Spleen (tissue), 7 donors: ENCODE data around the gene N4BP2L2.

Experiments used
- POLR2A ChIP-seq, 3 donors: fragments of 450-650 bp; IDR thresholded peaks; one replicate each; pipeline ENCODE4 v1.5.1; 2017; ENCODE audit warnings: antibody characterized with exemption in 3 of 3, mild to moderate bottlenecking in 1 of 3
- TF ChIP-seq, protein P1 (sequence below), 11 experiments: fragments of 200-600 bp in 7 of 11; fragments of 450-650 bp in 4 of 11; sonication (generic) in 4 of 11; IDR thresholded peaks in 8 of 11; conservative IDR thresholded peaks in 3 of 11; 1 replicate in 7 of 11; 2 replicates in 4 of 11; pipeline versions ENCODE4 v1.4.0 to v1.8.0; 2016 to 2021; ENCODE audit warnings: antibody characterized with exemption in 11 of 11, inconsistent platforms in 4 of 11, mild to moderate bottlenecking in 1 of 11
- donor health status: DM: no; HTN: no; CAD: no; lungs with moderate emphysema.
- donor health status: DM: no; HTN: no; CAD: no.
- donor health status: DM: no; HTN: no; CAD: no.

DNA sequence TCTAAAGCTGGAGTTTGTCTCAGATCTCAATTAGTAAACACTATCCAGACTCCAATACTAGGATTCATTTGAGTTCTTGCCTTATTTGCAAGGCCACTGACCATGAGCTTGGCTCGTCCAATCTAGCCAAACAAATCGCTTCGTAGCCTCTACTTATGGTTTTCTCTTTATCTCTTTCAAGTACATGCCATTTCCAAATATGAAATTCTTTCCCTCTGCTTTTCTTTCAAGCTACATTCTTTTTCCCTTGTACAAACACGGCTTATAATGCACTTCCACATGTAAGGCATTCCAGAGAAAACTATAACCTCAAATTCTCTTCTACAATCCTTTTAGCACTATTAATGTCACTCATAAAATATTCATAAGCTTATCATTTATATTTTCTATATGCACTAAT lies 99.7 kb downstream of the N4BP2L2 start:
- no peak for TF ChIP-seq POLR2A (IDR thresholded peaks at IDR 0.05)
- TF ChIP-seq, protein P1, sequence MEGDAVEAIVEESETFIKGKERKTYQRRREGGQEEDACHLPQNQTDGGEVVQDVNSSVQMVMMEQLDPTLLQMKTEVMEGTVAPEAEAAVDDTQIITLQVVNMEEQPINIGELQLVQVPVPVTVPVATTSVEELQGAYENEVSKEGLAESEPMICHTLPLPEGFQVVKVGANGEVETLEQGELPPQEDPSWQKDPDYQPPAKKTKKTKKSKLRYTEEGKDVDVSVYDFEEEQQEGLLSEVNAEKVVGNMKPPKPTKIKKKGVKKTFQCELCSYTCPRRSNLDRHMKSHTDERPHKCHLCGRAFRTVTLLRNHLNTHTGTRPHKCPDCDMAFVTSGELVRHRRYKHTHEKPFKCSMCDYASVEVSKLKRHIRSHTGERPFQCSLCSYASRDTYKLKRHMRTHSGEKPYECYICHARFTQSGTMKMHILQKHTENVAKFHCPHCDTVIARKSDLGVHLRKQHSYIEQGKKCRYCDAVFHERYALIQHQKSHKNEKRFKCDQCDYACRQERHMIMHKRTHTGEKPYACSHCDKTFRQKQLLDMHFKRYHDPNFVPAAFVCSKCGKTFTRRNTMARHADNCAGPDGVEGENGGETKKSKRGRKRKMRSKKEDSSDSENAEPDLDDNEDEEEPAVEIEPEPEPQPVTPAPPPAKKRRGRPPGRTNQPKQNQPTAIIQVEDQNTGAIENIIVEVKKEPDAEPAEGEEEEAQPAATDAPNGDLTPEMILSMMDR (IDR thresholded peaks at IDR 0.05 in 8 of 11, conservative IDR thresholded peaks at IDR 0.05 in 3 of 11) = no peak
